Motor neuron (in vitro differentiated cells): ENCODE measurements around the gene PLEKHG4B. TPM values are rescaled to one million over a fixed set of nuclear protein-coding genes. Genes with fewer than 3 reads are reported as not detected.
A peak's percentile ranks its signal among the peaks of the same experiment; 100 is the strongest.
"Not testable (repeated sequence)": the region's sequence is repeated elsewhere in the genome, so short reads cannot be mapped to it uniquely, and the experiment has no call there.

ENCODE experiments used
- ATAC-seq, 8 experiments: fragments of 200-7000 bp; cut with Tn5 transposase; replicated peaks in 6 of 8; 2 replicates each; pipeline ENCODE4 v1.8.0; 2021; ENCODE audit warnings: mild to moderate bottlenecking in 8 of 8, moderate library complexity in 8 of 8
- H3K27ac ChIP-seq, 2 donors: fragments of 250-450 bp; sonication (Bioruptor Pico); 2 replicates each; pipeline ENCODE4 v1.9.0; 2021; ENCODE audit warnings: antibody characterized with exemption in 2 of 2, mild to moderate bottlenecking in 2 of 2, moderate library complexity in 1 of 2
- H3K4me1 ChIP-seq, 2 donors: fragments of 250-450 bp; sonication (Bioruptor Pico); replicated peaks in 1 of 2; 2 replicates each; pipeline ENCODE4 v1.6.1; 2021; ENCODE audit warnings: antibody characterized with exemption in 2 of 2, mild to moderate bottlenecking in 2 of 2, moderate library complexity in 1 of 2
- H3K4me3 ChIP-seq, 5 donors: fragments of 250-450 bp; sonication (Bioruptor Pico); 2 replicates each; pipeline ENCODE4 v1.9.0; 2021; ENCODE audit warnings: antibody characterized with exemption in 5 of 5, mild to moderate bottlenecking in 5 of 5, moderate library complexity in 4 of 5
- WGBS, 10 experiments: fragments of 450-650 bp; shearing (Covaris generic); methylation state at CpG; one replicate each; pipeline ENCODE4 v1.0.0; 2022; 5-methylcytosine and 5-hydroxymethylcytosine counted together
- in situ Hi-C, 9 experiments: fragments of 400-800 bp; cut with MboI; loops; one replicate each; pipeline ENCODE4 v1.15.0; 2021; ENCODE audit warnings: low sequenced_read_pairs in 9 of 9, low pct_unique_long_range_greater_than_20kb in 2 of 9; ENCODE audit not compliant: unreplicated experiment in 9 of 9
- total RNA-seq, 8 experiments: library from RNA; unstranded; fragments of 300-600 nt; gene quantifications; 2 replicates each; pipeline versions ENCODE4 v1.2.3 to v1.2.4, GENCODE V29; 2022

Gene PLEKHG4B
- total RNA-seq, 8 experiments from 2014 or later: 0.09 to 7.3 (median 3.2) TPM

GRCh38 chr5:208449-209114, 116.6 kb downstream of the PLEKHG4B start:
- Histone ChIP-seq H3K27ac (no peak overlapping the region), H3K4me3 (no peak overlapping the region), H3K4me1 (peaks cover 4 to 8% of the 10 kb centered on the region in 2 donors)
- in situ Hi-C loops: no loop called here
- WGBS, 10 experiments: 83 to 100% (median 96%) methylated on average over 2 to 9 of the region's 15 CpGs; no CpG with 5 or more reads in 5 of the 10 experiments
- no peak for ATAC-seq

DNA sequence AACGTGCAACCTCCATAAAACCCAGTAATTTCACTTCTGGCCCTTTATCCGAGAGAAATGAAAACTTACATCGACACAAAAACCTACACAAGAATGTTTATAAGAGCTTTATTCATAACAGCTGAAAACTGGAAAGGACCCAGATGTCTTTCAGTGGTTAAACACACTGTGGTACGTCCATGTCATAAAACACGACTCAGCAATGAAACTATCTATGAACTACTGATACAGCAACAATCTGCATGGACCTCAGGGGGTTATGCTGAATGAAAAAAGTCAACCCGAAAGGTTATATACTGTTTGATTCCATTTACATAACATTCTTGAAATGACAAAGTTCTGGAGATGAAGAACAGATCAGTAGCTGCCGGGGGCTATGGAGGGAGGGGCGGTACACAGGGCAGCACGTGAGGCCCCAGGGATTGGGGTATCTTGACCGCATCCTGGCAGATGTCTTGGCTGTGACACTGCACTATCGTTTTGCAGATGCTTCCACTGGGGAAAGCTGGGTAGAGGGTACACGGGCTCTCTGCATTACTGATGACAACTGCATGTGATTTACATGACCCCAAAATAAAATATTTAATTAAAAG, 121.9 kb downstream of the PLEKHG4B start:
- in situ Hi-C loops: no loop called here
- Histone ChIP-seq H3K4me1 (peaks cover 4 to 8% of the 10 kb centered on the region in 2 donors), H3K4me3 (no peak overlapping the region), H3K27ac (no peak overlapping the region)
- 86 to 100% (median 94%) methylated on average over 2 to 11 of the region's 12 CpGs for WGBS, 10 experiments
- no peak for ATAC-seq

GRCh38 chr5:215256-215655, 123.3 kb downstream of the PLEKHG4B start:
- in situ Hi-C loops, H3K27ac ChIP-seq, H3K4me1 ChIP-seq, H3K4me3 ChIP-seq: not testable (repeated sequence)
- WGBS, 10 experiments: 80% methylated on average over 1 of the region's 2 CpGs; no CpG with 5 or more reads in 9 of the 10 experiments
- peak in 4 of 8 experiments; percentile 1 to 42 (median 18) for ATAC-seq

- peaks cover 4 to 12% of the 10 kb centered on the region in 2 donors for H3K4me1 ChIP-seq
- H3K27ac ChIP-seq, in situ Hi-C loops, ATAC-seq, H3K4me3 ChIP-seq: not testable (repeated sequence)
- WGBS, 10 experiments: 100% methylated on average over 1 of the region's 10 CpGs; no CpG with 5 or more reads in 9 of the 10 experiments
These were observed 124.1 kb downstream of the PLEKHG4B start for GRCh38 chr5:216076-216475.

- WGBS, 10 experiments: 0 to 40% (median 0%) methylated on average over 1 to 2 of the region's 75 CpGs; no CpG with 5 or more reads in 7 of the 10 experiments
- peak; percentile 66 to 94 (median 90) for ATAC-seq
- Histone ChIP-seq H3K4me1 (peaks cover 4 to 12% of the 10 kb centered on the region in 2 donors), H3K27ac (peak within 1 kb of the TSS; percentile 59 to 83), H3K4me3 (peak within 1 kb of the TSS; percentile 60 to 89 (median 73))
- in situ Hi-C loops: not testable (repeated sequence)
These were observed 125.8 kb downstream of the PLEKHG4B start, which contains the start of the genes CCDC127 and SDHA for GRCh38 chr5:217494-218456. TSS of gene CCDC127 (minus strand) at chr5:218153. CDS start at chr5:216849, 1,304 bp downstream. TSS of gene SDHA (plus strand) at chr5:218320. CDS start at chr5:218356, 36 bp downstream.

DNA sequence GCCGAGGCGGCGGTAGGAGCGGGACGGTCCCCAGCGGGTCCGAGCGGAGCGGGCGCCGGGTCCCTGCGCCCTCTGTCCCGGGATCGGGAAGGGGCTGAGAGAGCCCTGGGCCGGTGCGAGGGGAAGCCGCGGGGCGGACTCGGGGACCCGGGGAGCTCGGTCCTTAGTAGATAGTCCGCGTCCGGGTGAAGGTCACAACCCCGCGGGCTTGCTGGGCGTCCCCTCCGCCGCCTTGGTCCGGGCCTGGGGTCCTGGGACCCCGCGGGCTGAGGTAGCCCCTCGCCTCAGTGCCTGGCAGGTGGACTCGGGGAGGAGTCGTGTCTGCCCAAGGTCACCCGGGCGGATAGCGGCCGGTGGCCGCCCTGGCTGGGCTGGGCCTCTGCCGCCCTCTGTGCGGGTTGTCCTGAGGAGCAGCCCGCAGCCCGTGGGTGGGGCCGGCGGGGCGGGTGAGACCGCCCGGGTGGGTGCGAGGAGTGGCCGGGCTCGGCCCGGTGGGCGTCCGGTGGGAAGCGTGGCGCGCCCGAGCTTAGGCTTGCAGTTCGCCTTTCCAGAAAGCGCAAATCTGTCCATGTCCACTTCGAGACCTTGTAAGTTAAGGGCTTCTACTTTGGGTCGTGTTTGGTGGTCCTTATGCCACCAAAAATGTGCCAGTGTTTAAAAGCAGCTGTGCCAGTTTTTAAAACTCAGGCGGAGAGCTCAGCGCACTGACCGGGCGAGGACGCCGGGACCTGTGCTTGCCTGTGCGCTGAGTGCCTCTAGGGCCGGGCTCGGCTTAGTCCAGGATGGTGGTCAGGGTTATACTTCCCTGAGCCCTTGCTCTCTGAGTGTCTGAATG, 126.7 kb downstream of the PLEKHG4B start:
- ATAC-seq: peak; percentile 49 to 61 (median 54)
- H3K27ac ChIP-seq: peak overlapping the region; percentile 45 to 75
- peak overlapping the region; percentile 60 to 89 (median 73) for H3K4me3 ChIP-seq
- in situ Hi-C loops: no loop called here
- WGBS, 10 experiments: 0 to 4% (median 0%) methylated on average over 3 to 9 of the region's 73 CpGs; no CpG with 5 or more reads in 6 of the 10 experiments
- peaks cover 4 to 12% of the 10 kb centered on the region in 2 donors for H3K4me1 ChIP-seq

DNA sequence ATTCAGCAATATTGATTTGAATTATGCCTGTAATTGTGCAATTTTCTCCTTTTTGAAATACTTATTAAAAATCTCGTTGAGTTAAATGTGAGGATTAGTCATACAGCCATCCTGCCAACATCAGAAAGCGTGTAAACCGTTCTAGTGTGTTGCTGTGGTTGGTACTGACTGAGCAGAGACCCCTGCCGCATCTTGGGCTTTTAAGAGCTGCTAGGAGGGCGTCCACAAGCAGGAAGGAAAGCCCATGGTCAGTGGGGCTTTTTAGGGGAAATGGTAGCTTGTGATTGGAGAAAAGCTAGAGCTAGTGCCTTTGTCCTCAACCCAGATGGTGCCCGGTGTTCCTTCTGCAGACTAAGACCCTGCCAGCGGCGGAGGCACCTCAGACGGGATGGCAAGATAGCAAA, 127.5 kb downstream of the PLEKHG4B start:
- WGBS, 10 experiments: 0 to 23% (median 5%) methylated on average over 2 to 8 of the region's 9 CpGs
- Histone ChIP-seq H3K4me3 (peak overlapping the region; percentile 60 to 89 (median 73)), H3K4me1 (peaks cover 4 to 12% of the 10 kb centered on the region in 2 donors), H3K27ac (no peak overlapping the region)
- ATAC-seq: no peak
- in situ Hi-C loops: no loop called here

- Histone ChIP-seq H3K4me3 (peak overlapping the region in 4 of 5 donors; percentile 60 to 78 (median 72)), H3K27ac (no peak overlapping the region), H3K4me1 (peaks cover 4 to 12% of the 10 kb centered on the region in 2 donors)
- ATAC-seq: no peak
- in situ Hi-C loops: no loop called here
- WGBS, 10 experiments: 0 to 73% (median 35%) methylated on average over 1 to 4 of the region's 4 CpGs; no CpG with 5 or more reads in 1 of the 10 experiments
These were observed 128.0 kb downstream of the PLEKHG4B start for GRCh38 chr5:219991-220390.

GRCh38 chr5:222951-223715, 131.2 kb downstream of the PLEKHG4B start:
- H3K4me1 ChIP-seq: peaks cover 4 to 12% of the 10 kb centered on the region in 2 donors
- ATAC-seq, in situ Hi-C loops, H3K4me3 ChIP-seq, H3K27ac ChIP-seq: not testable (repeated sequence)
- 58 to 100% (median 74%) methylated on average over 1 to 5 of the region's 6 CpGs; no CpG with 5 or more reads in 2 of the 10 experiments for WGBS, 10 experiments

DNA sequence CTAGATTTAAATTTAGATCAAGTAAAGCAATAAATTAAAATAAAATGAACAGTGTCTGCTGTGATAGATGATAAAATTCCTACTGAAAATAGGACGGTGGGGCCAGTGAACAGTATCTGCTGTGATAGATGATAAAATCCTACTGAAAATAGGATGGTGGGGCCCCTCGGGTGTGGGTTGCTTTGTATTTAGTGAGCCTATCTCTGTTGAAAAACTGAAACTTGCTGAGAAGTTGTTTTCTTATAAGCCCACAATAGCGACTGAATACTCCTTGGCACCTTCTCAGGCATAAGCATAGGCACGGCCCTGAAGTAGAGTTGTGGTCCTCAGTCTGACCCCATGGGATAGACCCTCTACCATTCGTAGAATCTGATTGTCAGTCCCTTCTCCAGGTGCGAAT, 131.8 kb downstream of the PLEKHG4B start:
- H3K4me1 ChIP-seq: peaks cover 4 to 12% of the 10 kb centered on the region in 2 donors
- H3K27ac ChIP-seq: no peak overlapping the region
- 50 to 100% (median 94%) methylated on average over 1 to 5 of the region's 6 CpGs; no CpG with 5 or more reads in 2 of the 10 experiments for WGBS, 10 experiments
- H3K4me3 ChIP-seq: no peak overlapping the region
- in situ Hi-C loops: no loop called here
- no peak for ATAC-seq

- ATAC-seq: no peak
- no peak overlapping the region for H3K4me3 ChIP-seq
- WGBS, 10 experiments: 90 to 100% (median 100%) methylated on average over 1 to 9 of the region's 14 CpGs; no CpG with 5 or more reads in 1 of the 10 experiments
- no peak overlapping the region for H3K27ac ChIP-seq
- in situ Hi-C loops: no loop called here
- H3K4me1 ChIP-seq: peaks cover 1 to 4% of the 10 kb centered on the region in 2 donors
These were observed 133.4 kb downstream of the PLEKHG4B start for GRCh38 chr5:225334-225733.
